Measurements from ENCODE around the gene TRIM34. TPM values are rescaled to one million over a fixed set of nuclear protein-coding genes. Genes with fewer than 3 reads are reported as not detected.
"Not testable (repeated sequence)": the region's sequence is repeated elsewhere in the genome, so short reads cannot be mapped to it uniquely, and the experiment has no call there.

The TRIM34 gene
- total RNA-seq, 1 experiment from 2014 or later, result 8.0 TPM

GRCh38 chr11:5684646-5685362 lies 60.0 kb downstream of the TRIM34 start, which contains the start of gene TRIM5:
TRIM5 (minus strand) TSS chr11:5685074; CDS start chr11:5680177, 4,897 bp downstream.
- peak; percentile 97 for DNase-seq (ENCODE audit: low read depth)

DNA sequence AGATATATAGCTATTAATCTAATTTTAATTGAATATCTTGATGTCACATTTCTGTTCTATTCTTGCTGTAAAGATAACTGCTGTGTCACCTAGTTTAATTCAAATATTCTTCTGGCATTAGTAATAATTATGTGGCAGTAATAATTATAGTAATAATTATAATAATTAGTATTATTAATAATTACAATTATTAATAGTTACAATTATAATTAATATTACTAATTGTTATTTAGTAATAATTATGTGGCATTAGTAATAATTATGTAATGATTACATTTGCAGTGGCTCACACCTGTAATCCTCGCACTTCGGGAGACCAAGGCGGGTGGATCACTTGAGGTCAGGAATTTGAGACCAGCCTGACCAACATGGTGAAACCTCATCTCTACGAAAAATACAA lies 61.6 kb downstream of the TRIM34 start:
- no peak for DNase-seq (ENCODE audit: low read depth)

DNA sequence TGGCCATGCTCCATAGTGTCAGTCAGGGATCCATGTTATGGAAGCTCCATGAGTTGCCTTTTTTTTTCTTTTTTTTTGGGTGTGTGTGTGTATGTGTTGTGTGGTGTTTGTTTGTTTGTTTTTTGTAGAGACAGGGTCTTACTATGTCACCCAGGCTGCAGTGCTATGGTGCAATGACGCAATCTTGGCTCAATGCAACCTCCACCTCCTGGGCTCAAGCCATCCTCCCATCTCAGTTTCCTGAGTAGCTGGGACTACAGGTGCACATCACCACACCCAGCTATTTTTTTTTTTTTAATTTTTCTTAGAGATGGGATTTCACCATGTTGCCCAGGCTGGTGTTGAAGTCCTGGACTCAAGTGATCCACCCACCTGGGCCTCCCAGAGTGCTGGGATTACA lies 63.7 kb downstream of the TRIM34 start:
- no peak for DNase-seq (ENCODE audit: low read depth)

- peak; percentile 91 for DNase-seq (ENCODE audit: low read depth)
Observed at GRCh38 chr11:5689551-5689983, 64.8 kb downstream of the TRIM34 start, which contains the start of gene TRIM22. TRIM22 (plus strand) TSS chr11:5689790; CDS start chr11:5696233, 6,443 bp downstream.

GRCh38 chr11:5690216-5690615 lies 65.4 kb downstream of the TRIM34 start:
- DNase-seq (ENCODE audit: low read depth), result peak; percentile 56

DNA sequence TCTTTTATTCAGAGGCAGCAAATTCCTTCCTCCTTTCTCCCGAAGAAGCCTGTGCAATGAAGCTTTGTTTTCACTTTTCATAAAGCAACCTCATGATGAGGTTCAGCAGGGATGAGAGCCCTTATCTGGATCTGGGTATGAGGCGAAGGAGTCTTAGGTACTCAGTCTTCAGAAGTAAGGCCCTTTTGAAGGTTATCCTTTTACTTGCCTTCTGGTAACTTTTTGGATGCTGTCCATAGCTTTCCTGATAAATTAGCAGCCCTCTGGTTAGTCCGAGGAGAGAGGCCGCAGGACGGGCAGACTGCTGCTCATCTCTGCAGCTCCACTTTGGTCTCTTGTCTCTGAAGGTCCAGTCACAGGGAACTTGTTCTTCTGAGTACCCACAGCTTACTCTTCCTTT lies 65.9 kb downstream of the TRIM34 start:
- peak; percentile 50 for DNase-seq (ENCODE audit: low read depth)

- not testable (repeated sequence) for DNase-seq (ENCODE audit: low read depth)
Observed at GRCh38 chr11:5691238-5691963, 66.6 kb downstream of the TRIM34 start.

DNA sequence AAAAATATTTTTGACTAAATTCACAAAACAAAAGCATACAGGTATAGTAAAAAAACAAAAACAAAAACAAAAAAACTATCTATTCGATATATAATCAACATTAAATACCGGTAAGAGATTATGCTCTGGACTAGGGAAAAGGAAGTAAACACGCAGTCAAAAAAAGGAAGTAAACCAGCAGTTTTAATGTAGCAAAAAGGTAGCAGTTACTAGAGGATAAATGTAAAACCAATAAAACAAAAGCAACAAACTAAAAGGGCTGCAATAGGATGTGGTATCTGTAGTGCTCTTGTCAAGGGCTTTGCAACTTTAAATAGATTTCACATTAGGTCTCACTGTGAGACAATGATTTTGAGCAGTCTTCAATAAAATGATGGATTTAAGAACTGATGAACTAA lies 67.2 kb downstream of the TRIM34 start:
- no peak for DNase-seq (ENCODE audit: low read depth)

Other genes with a start within 250 kb of the TRIM34 start
- gene OR51M1, start 241.2 kb upstream of the TRIM34 start, total RNA-seq (2014; rRNA removed), result not detected in 2 replicates
- not detected in 2 replicates for gene OR51Q1, start 202.9 kb upstream of the TRIM34 start, total RNA-seq (2014; rRNA removed)
- gene OR51I1, start 183.5 kb upstream of the TRIM34 start, total RNA-seq (2014; rRNA removed), result not detected in 2 replicates
- gene OR51I2, start 175.7 kb upstream of the TRIM34 start, total RNA-seq (2014; rRNA removed), result not detected in 2 replicates
- gene OR52D1, start 136.3 kb upstream of the TRIM34 start, total RNA-seq (2014; rRNA removed), result not detected in 2 replicates
- gene UBQLN3, start 115.0 kb upstream of the TRIM34 start, total RNA-seq (2014; rRNA removed), result not detected in 2 replicates
- gene UBQLNL, start 108.3 kb upstream of the TRIM34 start, total RNA-seq (2014; rRNA removed), result 0.06 TPM in 1 of 2 replicates, not detected in the other
- not detected in 2 replicates for gene OR52H1, start 76.5 kb upstream of the TRIM34 start, total RNA-seq (2014; rRNA removed)
- gene OR52B6, start 44.1 kb upstream of the TRIM34 start, total RNA-seq (2014; rRNA removed), result not detected in 2 replicates
- 1.7 and 2.9 TPM in 2 replicates for gene TRIM6, start 28.4 kb upstream of the TRIM34 start, total RNA-seq (2014; rRNA removed)
- 31.5 and 36.0 TPM in 2 replicates for gene TRIM5, start 60.1 kb downstream of the TRIM34 start, total RNA-seq (2014; rRNA removed)
- gene TRIM22, start 64.8 kb downstream of the TRIM34 start, total RNA-seq (2014; rRNA removed), result 71.6 and 90.5 TPM in 2 replicates
- gene OR56B1, start 111.4 kb downstream of the TRIM34 start, total RNA-seq (2014; rRNA removed), result not detected in 2 replicates
- not detected in 2 replicates for gene OR52N4, start 129.2 kb downstream of the TRIM34 start, total RNA-seq (2014; rRNA removed)
- not detected in 2 replicates for gene OR52N5, start 158.4 kb downstream of the TRIM34 start, total RNA-seq (2014; rRNA removed)
- not detected in 2 replicates for gene OR52N1, start 166.3 kb downstream of the TRIM34 start, total RNA-seq (2014; rRNA removed)
- gene OR52N2, start 183.9 kb downstream of the TRIM34 start, total RNA-seq (2014; rRNA removed), result not detected in 2 replicates
- gene OR52E6, start 216.9 kb downstream of the TRIM34 start, total RNA-seq (2014; rRNA removed), result not detected in 2 replicates
- not detected in 2 replicates for gene OR52E8, start 232.7 kb downstream of the TRIM34 start, total RNA-seq (2014; rRNA removed)